ENCODE data around the gene CALN1. TPM values are rescaled to one million over a fixed set of nuclear protein-coding genes. Genes with fewer than 3 reads are reported as not detected.

Gene CALN1
- total and polyA plus RNA-seq, 2 of the 8 experiments (the other 6 are each of a cell fraction or from before 2014, with no cell fraction given): 6.4 to 15.2 TPM

GRCh38 chr7:71854546-71855397 lies 557.4 kb downstream of the CALN1 start (continued):
- TF ChIP-seq HDAC6 (IDR thresholded peaks at IDR 0.05; ENCODE audit: low read depth, low read length) (no peak), CTBP2 (IDR thresholded peaks at IDR 0.05; ENCODE audit: borderline replicate concordance, insufficient read depth, insufficient read length, low read length) (no peak), SIX5 (IDR thresholded peaks at IDR 0.05; ENCODE audit: low read depth, low read length) (no peak)

Measured in H1 (cell line).